Effector memory CD8-positive, alpha-beta T cell (primary cell): Measurements from ENCODE around the gene TMCC3.

ENCODE experiments used
- ATAC-seq: fragments of 150-1000 bp; cut with Tn5 transposase; replicated peaks from 2 replicates; pipeline ENCODE4 v1.10.0; 2021; ENCODE audit warnings: mild to moderate bottlenecking, moderate library complexity
- DNase-seq, 3 experiments: peaks; one replicate each; pipeline ENCODE4 v3.0.0; 2021
- H3K27ac Mint-ChIP-seq, 2 donors: one replicate each; pipeline ENCODE4 v1.8.0; 2022; ENCODE audit warnings: mild to moderate bottlenecking in 2 of 2, mixed read lengths in 2 of 2, moderate library complexity in 2 of 2
- H3K27me3 Mint-ChIP-seq, 2 donors: one replicate each; pipeline ENCODE4 v1.8.0; 2022; ENCODE audit warnings: mixed read lengths in 2 of 2
- H3K36me3 Mint-ChIP-seq: one replicate; pipeline ENCODE4 v1.8.0; 2022; ENCODE audit warnings: mild to moderate bottlenecking, moderate library complexity, mixed read lengths; ENCODE audit not compliant: insufficient read depth
- H3K4me1 Mint-ChIP-seq, 2 donors: one replicate each; pipeline ENCODE4 v1.8.0; 2022; ENCODE audit warnings: low read depth in 2 of 2, mixed read lengths in 2 of 2
- H3K4me3 Mint-ChIP-seq, 2 donors: one replicate each; pipeline ENCODE4 v1.8.0; 2022; ENCODE audit warnings: mild to moderate bottlenecking in 2 of 2, mixed read lengths in 2 of 2, moderate library complexity in 2 of 2
- H3K9me3 Mint-ChIP-seq, 2 donors: one replicate each; pipeline ENCODE4 v1.8.0; 2022; ENCODE audit warnings: mixed read lengths in 2 of 2

The TMCC3 gene

DNA sequence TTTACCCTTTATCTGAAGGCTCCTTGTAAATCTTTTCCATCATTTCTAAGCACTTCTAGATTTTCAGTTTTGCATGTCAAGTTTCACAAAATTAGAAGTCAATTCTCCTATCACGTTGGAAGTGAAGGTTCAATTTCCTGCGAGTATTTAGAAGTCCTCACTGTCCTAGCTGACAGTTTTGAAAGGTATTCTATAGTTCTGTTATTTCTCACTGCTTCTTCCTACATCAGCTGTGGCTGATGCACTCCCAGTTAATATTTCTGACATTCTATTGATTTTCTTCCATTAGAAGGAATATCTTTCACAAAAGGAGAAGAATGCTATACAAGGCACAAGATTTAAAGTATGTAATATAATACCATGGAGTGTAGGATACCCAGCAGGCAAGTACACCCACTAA is 15.8 kb upstream of the TMCC3 start:
- H3K27ac Mint-ChIP-seq: no peak overlapping the region
- H3K36me3 Mint-ChIP-seq: no peaks in the 10 kb centered on the region
- no peaks in the 10 kb centered on the region for H3K9me3 Mint-ChIP-seq
- ATAC-seq (no peak), DNase-seq (no peak)
- H3K4me1 Mint-ChIP-seq: no peaks in the 10 kb centered on the region
- peaks cover 0 to 5% of the 10 kb centered on the region in 2 donors for H3K27me3 Mint-ChIP-seq
- no peak overlapping the region for H3K4me3 Mint-ChIP-seq

DNA sequence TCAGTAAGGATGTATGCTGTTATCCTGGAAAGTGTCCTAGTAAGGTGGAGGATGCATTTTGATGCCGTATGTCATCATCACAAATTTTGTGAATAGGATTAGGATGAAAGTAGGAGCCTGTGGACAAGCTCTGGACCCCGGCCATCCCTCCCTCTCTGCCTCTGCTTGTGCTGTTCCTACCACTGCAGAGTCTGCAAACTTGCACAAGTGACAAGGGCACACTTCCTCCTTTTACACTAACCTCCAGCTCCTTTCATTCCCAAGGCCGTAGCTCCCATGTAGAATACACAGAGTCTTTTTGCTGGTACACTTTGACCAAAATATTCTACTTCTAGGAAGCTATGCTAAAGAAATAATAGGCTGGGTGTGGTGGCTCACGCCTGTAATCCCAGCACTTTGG is 13.3 kb upstream of the TMCC3 start:
- no peaks in the 10 kb centered on the region for H3K9me3 Mint-ChIP-seq
- H3K4me1 Mint-ChIP-seq: no peaks in the 10 kb centered on the region
- no peak for ATAC-seq
- H3K4me3 Mint-ChIP-seq: no peak overlapping the region
- DNase-seq: no peak
- peaks cover 0 to 5% of the 10 kb centered on the region in 2 donors for H3K27me3 Mint-ChIP-seq
- no peaks in the 10 kb centered on the region for H3K36me3 Mint-ChIP-seq
- no peak overlapping the region for H3K27ac Mint-ChIP-seq

DNA sequence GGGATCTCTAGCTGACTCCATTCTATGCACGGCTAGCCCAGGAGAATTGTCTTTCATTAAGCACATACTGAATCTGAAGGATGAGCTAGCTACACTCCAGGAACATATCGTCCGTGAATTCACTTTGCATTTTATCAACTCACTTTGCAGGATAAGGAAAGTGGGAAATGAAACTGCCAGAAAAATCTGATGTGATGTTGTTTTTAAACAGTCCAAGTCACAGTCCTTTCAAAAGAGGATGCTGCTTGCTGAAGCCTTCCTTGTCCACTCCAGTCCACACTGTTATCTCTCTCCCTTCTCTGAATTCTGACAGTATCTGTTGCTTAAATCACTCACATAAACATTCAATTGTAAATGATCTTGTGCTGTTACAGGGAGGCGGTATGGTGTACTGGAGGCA is 12.7 kb upstream of the TMCC3 start:
- no peak overlapping the region for H3K27ac Mint-ChIP-seq
- H3K4me1 Mint-ChIP-seq: no peaks in the 10 kb centered on the region
- DNase-seq (no peak), ATAC-seq (no peak)
- H3K4me3 Mint-ChIP-seq: no peak overlapping the region
- no peaks in the 10 kb centered on the region for H3K9me3 Mint-ChIP-seq
- peaks cover 0 to 5% of the 10 kb centered on the region in 2 donors for H3K27me3 Mint-ChIP-seq
- H3K36me3 Mint-ChIP-seq: no peaks in the 10 kb centered on the region

DNA sequence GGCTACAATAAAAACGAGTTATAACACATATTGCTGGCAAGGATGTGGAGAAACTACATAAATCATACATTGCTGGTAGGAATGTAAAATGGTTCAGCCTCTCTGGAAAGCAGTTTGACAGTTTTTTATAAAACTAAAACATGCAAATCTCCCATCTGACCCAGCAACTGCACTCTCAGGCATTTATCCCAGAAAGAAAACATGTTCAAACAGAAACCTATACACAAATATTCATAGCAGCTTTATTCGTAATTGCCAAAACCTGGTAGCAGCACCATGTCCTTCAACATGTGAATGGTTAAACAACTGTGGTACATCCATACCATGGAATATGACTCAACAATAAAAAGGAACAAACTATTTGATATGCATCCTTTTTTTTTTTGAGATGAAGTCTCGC is 10.1 kb upstream of the TMCC3 start:
- Mint-ChIP-seq H3K4me3 (no peak overlapping the region), H3K9me3 (no peaks in the 10 kb centered on the region), H3K27ac (no peak overlapping the region), H3K27me3 (no peaks in the 10 kb centered on the region), H3K36me3 (no peaks in the 10 kb centered on the region), H3K4me1 (no peaks in the 10 kb centered on the region)
- DNase-seq (no peak), ATAC-seq (no peak)

DNA sequence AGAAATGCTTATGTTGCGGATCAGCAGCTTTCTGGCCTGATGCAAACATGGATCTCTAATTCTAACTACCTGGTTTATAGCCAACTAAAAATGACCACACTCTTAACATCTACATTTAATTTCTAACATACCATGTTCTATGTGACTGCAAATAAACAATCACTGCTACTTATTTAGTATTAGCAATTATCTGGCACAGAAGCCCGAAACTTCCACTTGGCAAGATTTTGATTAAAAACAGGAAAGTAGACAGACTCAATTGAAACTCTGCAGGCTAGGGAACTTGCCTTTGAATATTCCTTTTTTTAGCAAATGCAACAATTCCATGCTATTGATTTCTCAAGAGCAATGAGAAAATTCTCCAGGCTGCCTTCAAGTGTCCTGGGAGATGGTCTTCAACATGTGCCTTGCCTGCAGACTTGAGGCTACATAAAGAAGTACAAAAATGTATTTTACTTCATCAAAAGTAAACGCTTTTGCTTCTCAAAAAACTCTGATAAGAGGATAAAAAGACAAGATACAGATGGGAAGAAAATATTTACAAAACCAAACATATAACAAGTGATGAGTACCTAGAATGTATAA is 9.1 kb upstream of the TMCC3 start:
- Mint-ChIP-seq H3K4me1 (no peaks in the 10 kb centered on the region), H3K27ac (no peak overlapping the region)

DNA sequence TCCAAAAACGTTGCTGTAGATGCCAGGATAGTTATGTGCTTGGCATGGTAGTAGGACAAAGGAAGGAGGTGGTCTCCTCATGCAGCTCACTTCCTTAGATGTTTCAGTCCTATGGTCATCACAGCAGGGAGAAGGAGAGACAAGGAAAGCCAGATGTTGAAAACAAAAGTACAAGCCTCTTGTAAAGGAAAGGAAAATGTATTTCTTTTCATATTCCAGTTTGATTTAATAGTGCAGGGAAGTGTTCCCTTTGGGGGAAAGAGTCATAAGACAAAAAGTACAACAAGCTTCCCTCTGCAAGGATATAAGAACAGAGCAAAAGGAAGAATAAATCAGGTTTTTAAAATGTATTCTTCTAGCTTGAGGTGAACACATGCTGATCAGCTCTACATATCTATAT is 8.6 kb upstream of the TMCC3 start:
- no peaks in the 10 kb centered on the region for H3K27me3 Mint-ChIP-seq
- ATAC-seq (no peak), DNase-seq (no peak)
- H3K4me3 Mint-ChIP-seq: no peak overlapping the region
- no peak overlapping the region for H3K27ac Mint-ChIP-seq
- no peaks in the 10 kb centered on the region for H3K36me3 Mint-ChIP-seq
- H3K9me3 Mint-ChIP-seq: no peaks in the 10 kb centered on the region
- no peaks in the 10 kb centered on the region for H3K4me1 Mint-ChIP-seq

More for the DNA sequence above, 9.1 kb upstream of the TMCC3 start:
- DNase-seq (no peak), ATAC-seq (no peak)
- H3K9me3 Mint-ChIP-seq: no peaks in the 10 kb centered on the region
- no peaks in the 10 kb centered on the region for H3K27me3 Mint-ChIP-seq
- no peaks in the 10 kb centered on the region for H3K36me3 Mint-ChIP-seq
- no peak overlapping the region for H3K4me3 Mint-ChIP-seq

DNA sequence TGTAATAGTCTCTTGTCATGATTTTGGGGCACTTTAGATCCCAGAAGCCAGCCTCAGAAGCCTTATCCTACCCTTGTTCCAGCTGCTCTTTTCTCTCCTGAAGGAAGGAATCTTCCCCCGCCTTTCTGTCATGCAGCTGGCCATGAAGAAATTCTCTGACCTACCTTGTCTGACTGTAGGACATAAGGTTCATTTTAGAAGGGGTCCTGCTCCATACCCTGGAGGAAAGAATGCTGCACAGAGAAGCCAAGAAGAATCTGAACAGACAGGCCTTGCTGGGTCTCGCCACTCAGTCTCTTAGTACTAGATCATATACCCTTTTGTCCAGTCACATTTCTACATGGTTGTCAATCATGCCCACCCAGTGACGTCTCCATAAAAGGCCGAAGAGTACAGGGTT is 6.2 kb upstream of the TMCC3 start:
- ATAC-seq (no peak), DNase-seq (no peak)
- no peaks in the 10 kb centered on the region for H3K9me3 Mint-ChIP-seq
- H3K27ac Mint-ChIP-seq: no peak overlapping the region
- H3K4me3 Mint-ChIP-seq: no peak overlapping the region
- no peaks in the 10 kb centered on the region for H3K4me1 Mint-ChIP-seq
- H3K36me3 Mint-ChIP-seq: no peaks in the 10 kb centered on the region
- peaks cover 0 to 6% of the 10 kb centered on the region in 2 donors for H3K27me3 Mint-ChIP-seq

DNA sequence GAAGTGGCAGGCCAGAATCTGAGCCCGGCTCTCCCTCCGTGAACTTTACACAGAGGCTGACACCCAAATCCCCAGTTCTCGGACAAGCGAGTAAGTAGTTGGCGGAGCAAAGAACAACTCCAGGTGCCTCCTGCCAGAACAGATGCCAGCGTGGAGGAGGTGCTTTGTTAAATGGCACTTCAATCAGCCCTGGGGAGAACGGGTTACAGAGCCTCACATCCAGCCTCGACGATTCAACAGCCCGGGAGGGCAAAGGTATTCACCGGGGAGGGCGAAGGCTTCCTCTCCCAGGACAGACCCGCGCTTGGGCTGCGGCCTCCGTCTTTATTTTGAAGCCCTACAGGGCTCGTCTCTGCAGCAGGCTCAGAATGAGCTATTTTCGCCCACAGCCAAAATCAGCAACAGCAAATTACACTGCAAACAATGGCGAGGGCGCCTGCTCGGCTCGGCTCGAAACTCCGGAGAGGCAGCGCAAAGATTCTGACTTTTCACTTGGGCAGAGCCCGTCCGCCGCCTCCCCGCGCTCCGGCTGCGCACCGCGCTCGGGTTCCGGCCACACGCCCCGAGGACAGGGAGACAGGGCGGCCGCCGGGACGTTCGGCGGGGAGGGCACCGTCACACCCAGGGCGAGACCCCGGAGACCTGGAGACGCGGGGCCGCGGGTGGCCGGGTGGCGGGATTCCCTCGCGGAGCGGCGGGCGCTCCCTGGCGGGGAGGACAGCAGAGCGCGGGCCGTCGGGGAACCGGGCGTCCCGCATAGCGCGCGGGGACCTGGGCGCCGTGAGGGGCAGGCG is 811 bp downstream of the TMCC3 start:
- Mint-ChIP-seq H3K27ac (peak overlapping the region; percentile 72 to 87), H3K4me1 (peaks cover 16 to 36% of the 10 kb centered on the region in 2 donors), H3K9me3 (no peaks in the 10 kb centered on the region), H3K27me3 (peaks cover 4 to 23% of the 10 kb centered on the region in 2 donors), H3K4me3 (peak overlapping the region; percentile 91 to 92), H3K36me3 (no peaks in the 10 kb centered on the region)
- ATAC-seq (peak; percentile 77), DNase-seq (peak; percentile 40 to 47 (median 45))

DNA sequence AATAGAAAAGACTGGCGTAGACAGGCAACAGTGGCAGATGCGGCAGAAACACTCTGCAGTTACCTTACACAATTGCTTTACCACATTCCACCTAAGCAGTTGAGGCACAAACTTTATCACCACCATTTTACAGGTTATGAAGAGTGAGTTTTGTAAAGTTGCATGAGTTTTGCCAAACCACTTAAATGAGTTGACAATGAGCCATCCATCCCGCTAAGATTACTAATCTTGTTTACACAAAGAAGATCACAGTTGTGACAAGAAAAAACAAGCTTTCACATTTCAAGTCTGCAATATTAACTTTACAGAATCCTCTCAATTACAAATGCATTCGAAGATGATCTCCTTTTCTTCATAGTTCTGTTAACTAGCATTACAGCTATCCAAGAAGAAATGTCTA is 1.8 kb downstream of the TMCC3 start:
- ATAC-seq: no peak

DNA sequence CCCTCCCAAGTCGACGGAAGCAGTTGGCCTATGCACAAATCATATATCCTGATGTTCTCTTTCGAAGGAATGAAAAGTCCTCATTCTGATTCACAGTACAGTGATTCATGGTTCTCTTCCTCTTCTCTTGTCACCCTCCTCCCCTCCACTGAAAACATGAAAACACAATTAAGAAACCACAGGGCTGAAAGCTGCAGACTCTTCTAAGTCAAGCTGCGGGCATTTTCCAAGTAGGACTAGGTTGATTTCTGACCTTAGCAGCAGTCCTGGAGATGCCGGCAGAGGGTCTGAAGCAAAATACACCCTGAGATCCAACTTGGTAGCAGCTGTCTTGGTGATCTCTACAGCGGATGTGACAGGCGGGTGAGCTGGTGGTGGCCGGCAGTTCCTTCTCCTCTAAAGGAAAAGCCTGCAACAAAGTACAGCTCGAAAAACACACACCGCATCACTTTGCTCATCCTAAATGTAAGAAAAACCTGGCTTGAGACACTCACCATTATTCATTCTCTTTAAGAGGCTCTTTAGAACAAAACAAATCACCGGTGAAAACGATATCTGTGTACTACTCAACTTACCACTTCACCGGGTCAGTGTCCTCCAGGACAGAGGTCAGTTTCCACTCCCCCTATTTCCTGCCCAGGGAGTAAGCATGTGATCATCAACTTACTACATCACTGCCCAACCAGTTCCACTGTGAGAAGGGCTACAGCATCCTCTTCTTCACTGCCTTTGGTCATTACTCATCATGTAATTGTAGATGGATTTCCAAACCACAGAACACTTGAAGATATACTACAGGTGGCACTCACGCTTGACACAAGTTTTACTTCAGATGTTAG is 6.0 kb downstream of the TMCC3 start:
- ATAC-seq (peak; percentile 52), DNase-seq (peak in 2 of 3 experiments; percentile 3 to 11)
- H3K9me3 Mint-ChIP-seq: no peaks in the 10 kb centered on the region
- H3K4me1 Mint-ChIP-seq: peaks cover 34 to 56% of the 10 kb centered on the region in 2 donors
- peaks cover 3% of the 10 kb centered on the region for H3K36me3 Mint-ChIP-seq
- H3K4me3 Mint-ChIP-seq: peak overlapping the region; percentile 58 to 61
- H3K27me3 Mint-ChIP-seq: peaks cover 4 to 9% of the 10 kb centered on the region in 2 donors
- peak overlapping the region; percentile 16 to 49 for H3K27ac Mint-ChIP-seq

More for the DNA sequence above, 1.8 kb downstream of the TMCC3 start:
- Mint-ChIP-seq H3K9me3 (no peaks in the 10 kb centered on the region), H3K36me3 (no peaks in the 10 kb centered on the region), H3K27me3 (peaks cover 4 to 23% of the 10 kb centered on the region in 2 donors), H3K27ac (no peak overlapping the region), H3K4me1 (peaks cover 25 to 46% of the 10 kb centered on the region in 2 donors), H3K4me3 (peak overlapping the region; percentile 91 to 92)
- no peak for DNase-seq

DNA sequence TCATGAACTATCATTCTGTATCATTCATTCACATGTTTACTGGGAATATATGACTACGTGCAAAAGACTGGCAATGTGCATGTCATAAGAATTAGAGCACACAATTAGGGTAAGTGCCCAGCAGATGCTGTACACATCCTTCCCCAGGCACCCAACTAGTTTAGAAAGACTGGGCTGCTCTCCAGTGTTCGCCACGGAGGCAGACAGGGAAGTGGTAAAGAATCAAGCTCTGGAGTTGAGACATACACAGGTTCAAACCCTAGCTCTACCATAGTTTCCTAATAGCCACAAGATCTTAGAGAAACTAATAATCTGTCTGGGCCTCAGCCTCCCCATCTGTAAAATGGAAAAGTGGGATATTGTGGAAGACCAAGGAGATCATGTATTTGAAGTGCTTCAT is 6.8 kb downstream of the TMCC3 start:
- Mint-ChIP-seq H3K27ac (peak overlapping the region; percentile 16 to 49), H3K4me3 (peak overlapping the region; percentile 58 to 61), H3K36me3 (peaks cover 3% of the 10 kb centered on the region), H3K9me3 (no peaks in the 10 kb centered on the region), H3K4me1 (peaks cover 28 to 50% of the 10 kb centered on the region in 2 donors), H3K27me3 (peaks cover under 1 to 1% of the 10 kb centered on the region in 2 donors)
- no peak for DNase-seq
- peak; percentile 26 for ATAC-seq

DNA sequence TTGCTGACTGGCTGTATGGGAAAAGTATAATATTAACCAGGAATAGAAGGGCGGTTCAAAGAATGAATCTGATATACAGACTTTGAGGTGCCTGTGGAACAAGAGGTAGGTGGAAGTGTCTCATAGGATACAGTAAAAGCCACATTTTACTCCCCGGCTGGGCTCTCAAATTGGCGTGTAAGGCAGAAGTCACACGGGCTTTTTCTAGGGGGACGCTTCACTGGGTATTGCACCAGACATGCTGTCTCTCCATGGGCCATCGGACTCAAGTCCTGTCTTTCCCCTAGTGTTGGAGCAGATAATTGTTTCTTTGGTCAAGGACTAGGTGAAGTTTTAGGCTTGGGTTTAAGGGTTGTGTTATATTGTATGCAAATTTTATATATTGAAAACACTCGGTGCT is 9.1 kb downstream of the TMCC3 start:
- Mint-ChIP-seq H3K4me1 (peaks cover 26 to 45% of the 10 kb centered on the region in 2 donors), H3K27ac (peak overlapping the region in 1 of 2 donors; percentile 89)

DNA sequence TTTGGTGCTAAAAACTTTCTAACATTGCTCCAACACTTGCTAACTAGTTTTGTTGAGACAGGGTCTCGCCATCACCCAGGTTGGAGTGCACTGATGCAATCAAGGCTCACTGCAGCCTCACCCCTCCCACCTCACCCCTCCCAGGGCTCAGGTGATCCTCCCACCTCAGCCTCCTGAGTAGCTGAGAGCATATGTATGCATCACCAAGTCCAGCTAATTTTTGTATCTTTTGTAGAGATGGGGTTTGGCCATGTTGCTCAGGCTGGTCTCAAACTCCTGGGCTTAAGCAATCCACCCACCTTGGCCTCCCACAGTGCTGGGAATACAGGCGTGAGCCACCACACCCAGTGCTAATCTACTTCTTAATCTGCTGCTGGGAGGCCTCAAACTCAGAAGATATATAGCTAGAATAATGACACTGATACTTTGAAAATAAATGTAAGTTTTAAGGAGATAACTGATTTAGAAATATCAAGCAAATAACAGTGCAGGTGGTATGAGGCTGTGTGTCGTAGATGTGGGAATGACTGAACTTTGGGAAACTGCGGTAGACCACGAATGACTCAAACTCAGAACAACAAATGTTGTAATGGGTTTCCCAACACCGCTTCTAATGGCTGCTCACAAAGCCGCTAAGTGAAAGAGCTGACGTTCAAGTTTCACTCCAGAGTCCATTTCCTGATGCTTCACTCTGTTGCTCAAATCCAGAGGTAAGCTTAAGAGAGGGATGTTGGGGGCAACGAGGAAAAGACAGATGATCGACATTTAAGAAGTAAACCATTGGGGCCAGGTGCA is 10.0 kb downstream of the TMCC3 start:
- no peak for DNase-seq
- Mint-ChIP-seq H3K4me3 (peak overlapping the region; percentile 20 to 45), H3K9me3 (no peaks in the 10 kb centered on the region), H3K27me3 (no peaks in the 10 kb centered on the region), H3K27ac (peak overlapping the region; percentile 86 to 89), H3K4me1 (peaks cover 26 to 40% of the 10 kb centered on the region in 2 donors), H3K36me3 (peaks cover 9% of the 10 kb centered on the region)
- ATAC-seq: peak; percentile 66

More for the DNA sequence above, 9.1 kb downstream of the TMCC3 start:
- Mint-ChIP-seq H3K27me3 (no peaks in the 10 kb centered on the region), H3K9me3 (no peaks in the 10 kb centered on the region), H3K4me3 (peak overlapping the region in 1 of 2 donors; percentile 45), H3K36me3 (peaks cover 3% of the 10 kb centered on the region)
- DNase-seq (no peak), ATAC-seq (no peak)
